NCI-H1417 treated with DMSO at 0.1 percent for 48 hours (cell line): ENCODE results near the gene FANCI.

Source experiments
- DNase-seq: peaks from one replicate; lab custom pipeline; 2025; lab: John Stamatoyannopoulos, UW

FANCI gene

DNA sequence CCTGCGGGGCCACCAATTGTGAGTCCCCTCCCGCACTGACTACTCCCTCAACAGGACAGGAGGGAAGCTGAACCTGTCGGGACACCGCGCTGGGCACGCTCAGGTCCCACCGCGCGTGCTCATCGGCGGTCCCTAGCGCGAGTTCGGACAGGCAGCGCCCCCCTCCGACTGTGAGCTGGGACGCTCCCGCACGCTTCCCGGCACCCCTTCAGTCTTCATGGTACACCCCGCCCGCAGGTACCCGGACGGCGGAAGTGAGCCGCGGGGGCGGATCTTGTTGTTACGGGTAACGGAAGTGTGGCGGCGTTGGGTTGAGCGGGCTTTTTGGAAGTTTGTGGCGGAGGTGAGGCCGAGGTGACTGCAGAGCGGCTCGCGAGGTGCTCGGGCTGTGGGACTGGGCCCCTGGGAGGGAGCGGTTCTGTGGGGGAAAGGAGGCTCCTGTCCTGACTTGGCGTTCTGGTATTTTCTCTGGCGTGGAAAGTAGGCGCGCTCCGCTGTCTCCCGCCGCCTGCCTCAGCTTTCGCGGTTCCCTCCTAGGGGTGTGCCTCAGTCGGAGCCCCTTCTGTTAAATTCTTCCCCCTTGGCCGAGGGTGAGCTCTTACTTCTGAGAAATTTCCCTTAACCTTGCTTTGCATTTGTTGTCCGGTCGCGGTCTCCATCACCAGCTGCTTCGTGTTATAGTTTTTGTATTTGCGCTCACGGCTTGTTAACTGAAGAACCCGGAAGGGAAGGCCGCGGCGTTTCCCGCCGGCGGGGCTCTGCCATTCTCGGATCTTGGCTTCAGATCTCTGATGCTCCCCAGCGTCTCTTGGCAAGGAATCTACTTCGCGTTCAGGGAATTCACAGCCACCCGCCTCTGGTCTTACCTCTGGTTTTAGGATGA, at the start of gene FANCI:
TSS of gene FANCI (plus strand) at position 289 of the 883 bp plus-strand sequence. CDS start 3,669 bp downstream, outside the sequence.
- DNase-seq: peak; percentile 85

DNA sequence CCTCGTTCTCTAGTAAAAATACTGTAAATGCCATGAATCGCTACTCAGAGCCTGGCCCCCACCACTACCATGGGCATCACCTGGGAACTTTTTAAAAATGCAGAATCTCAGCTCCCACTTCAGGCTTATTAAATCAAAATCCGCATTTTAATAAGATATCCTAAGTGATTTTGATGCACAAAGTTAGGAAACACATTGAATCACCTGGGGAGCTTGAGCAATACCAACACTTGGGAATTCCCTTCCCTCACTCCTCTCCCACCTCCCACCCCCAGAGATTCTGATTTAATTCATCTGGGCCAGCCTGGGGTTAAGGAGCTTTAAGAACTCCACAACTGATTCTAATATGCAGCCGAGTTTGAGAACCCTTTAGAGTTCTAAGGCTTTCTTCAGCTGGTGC, 49.2 kb upstream of the FANCI start:
- no peak for DNase-seq

DNA sequence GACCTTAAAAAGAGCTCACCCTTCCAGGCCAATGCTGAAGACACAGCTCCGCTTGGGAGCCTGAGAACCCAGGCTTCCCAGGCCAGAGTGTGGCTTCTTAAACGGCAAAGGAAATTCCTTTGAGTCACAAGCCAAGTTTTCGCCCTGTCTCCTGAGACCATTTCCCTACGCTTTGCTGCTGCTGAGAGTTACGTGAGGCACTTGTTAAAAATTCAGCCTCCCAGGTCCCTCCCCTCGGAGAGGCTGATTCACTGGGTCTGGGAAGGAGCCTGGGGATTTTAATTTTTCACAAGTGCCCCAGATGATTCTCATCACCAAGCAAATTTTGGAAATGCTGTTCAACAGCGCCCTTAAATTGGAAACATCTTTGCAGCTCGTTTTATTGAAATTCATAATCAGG, 47.9 kb upstream of the FANCI start:
- no peak for DNase-seq

GRCh38 chr15:89196241-89196640, 47.5 kb upstream of the FANCI start:
- DNase-seq: no peak

DNA sequence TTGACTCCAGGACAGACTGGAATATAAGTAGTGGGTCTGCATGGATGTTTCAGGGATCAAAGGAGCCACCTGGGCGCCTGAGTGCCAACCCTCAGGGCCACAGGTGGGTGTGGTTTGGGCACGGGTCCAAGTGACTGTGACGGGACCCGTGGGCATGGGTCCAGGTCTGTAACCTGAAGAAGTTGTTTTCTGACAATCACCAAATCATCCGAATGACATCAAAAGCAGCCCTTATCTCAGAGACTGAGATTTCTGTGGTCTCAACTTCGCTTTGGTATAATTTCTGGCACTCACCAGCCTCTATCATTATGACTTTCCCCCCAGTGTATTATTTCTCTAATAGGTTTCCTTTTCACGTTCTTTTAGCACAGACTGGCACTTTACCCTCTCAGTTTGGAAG, 46.8 kb upstream of the FANCI start:
- no peak for DNase-seq

GRCh38 chr15:89197503-89197971, 46.2 kb upstream of the FANCI start:
- no peak for DNase-seq

DNA sequence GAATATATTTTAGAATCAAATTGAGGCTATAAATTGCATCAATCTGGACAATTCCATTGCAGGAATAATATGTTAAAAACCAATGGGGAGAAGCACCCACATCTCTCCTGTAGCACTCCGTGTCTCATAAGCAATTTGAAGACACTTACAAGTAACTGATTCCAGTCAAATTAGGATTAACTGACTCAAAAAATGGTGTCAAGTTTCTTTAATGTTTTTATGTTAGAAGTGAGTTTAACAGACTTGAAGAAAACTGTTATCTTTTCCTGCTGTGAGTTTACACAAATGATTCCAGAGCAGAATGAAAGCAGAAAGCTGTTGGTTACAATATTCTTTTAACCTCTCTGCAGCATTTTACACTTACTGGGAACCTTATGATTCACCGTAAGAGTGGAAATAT, 45.6 kb upstream of the FANCI start:
- DNase-seq: no peak

DNA sequence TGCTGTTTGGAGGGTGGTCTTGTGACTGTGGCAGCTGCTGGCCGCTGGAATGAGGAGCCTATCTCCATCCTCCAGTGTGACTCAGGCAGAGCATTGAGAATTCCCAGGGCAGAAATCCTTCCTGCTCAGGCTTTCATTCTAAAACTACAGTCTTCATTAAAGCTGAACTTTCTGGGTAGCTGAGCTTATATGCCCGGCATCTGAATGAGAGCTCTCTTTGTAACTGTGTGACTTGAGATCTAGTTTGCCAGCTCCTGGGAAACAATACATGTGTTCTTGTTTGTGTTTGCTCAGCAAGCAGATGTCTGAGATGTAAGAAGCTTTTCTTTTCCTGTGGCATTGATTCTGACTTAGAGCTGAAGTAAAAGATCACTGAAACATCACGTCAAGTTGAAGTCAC, 44.8 kb upstream of the FANCI start:
- DNase-seq: no peak

GRCh38 chr15:89199746-89200145, 44.0 kb upstream of the FANCI start:
- DNase-seq: no peak

- no peak for DNase-seq
Observed at GRCh38 chr15:89200182-89200581, 43.6 kb upstream of the FANCI start.

DNA sequence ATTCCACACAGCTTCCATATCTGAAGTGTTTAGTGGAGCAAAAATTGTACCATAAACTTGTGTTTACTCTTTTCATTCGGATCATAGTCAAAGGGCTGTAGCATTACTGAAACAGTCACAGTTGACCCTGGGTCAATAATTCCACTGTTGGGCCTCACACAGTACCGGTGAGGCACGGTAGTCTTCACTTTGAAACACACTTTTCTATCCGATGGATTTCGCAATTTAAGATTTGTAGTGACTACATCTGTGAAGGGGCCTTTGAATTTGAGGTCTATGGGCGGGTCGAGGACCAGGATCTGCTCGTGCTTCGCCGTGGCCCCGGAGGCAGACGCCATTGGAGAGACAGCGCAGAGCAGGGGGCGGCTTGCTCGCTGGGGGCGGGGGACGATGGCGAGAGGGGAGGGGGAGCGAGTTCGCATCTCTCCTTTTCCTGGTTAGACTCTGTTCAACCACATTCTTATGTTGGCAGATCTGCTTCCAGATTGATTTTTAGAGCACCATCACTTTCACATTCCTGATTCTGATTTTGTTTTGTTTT, 42.2 kb upstream of the FANCI start:
- no peak for DNase-seq

DNA sequence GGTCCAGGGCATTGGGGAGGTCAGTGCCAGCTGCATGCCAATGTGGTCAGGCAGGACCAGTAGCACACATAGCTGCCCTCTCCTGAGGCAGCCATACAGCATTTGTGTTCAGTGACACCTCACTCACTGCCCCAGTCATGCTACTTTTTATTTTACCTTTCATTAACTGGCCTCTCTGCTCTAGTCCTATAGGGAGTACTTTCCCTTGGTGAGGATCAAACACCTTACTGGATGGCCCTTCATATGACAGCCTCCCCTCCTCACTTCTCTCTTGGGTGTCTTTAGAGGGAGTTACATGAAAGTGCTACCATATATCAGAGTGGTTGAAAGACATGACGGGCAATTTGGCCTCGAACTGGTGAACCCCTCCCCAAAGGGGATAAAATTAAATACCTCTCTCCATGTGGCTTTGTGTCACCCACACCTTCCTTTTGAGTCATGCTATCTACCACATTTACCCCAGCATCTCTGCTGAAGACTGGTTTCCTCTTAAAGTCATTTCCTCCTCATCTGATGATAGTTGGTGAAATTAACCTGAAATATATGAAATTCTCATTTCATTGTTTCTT, 40.0 kb upstream of the FANCI start:
- no peak for DNase-seq

GRCh38 chr15:89205991-89206585, 37.7 kb upstream of the FANCI start:
- no peak for DNase-seq

DNA sequence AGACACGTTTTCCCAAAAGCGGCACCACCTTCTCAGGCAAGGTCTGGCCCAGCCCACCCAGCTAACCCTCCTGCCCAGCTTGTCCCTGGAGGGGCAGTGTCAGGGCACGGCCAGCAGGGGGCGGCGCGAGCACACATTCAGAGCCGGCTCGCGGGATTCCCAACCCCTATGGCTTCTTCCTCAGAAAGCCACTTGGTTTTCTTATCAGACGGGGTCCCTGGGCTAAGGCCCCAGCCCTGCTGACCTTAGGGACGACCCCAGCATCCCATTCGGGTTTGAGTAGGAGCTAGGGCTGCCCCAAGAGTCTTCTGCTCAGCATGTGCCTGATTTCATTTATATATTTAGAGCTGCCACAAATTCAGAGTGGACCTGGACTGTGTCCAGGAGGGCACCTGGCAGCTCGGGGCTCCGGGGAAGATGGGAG, 36.9 kb upstream of the FANCI start:
- no peak for DNase-seq

GRCh38 chr15:89208256-89208655, 35.5 kb upstream of the FANCI start:
- no peak for DNase-seq

DNA sequence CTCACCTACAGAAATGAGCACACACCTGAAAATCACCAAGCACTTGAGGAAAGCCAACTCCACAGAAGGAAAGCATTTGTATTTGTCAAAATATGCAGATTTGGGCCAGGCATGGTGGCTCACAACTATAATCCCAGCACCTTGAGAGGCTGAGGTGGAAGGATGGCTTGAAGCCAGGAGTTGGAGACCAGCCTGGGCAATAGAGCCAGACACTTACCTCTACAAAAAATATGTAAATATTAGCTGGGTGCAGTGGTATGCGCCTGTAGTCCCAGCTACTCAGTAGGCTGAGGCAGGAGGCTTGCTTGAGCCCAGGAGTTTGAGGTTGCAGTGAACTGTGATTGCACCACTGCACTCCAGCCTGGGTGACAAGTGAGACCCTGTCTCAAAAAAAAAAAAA, 34.7 kb upstream of the FANCI start:
- DNase-seq: no peak

DNA sequence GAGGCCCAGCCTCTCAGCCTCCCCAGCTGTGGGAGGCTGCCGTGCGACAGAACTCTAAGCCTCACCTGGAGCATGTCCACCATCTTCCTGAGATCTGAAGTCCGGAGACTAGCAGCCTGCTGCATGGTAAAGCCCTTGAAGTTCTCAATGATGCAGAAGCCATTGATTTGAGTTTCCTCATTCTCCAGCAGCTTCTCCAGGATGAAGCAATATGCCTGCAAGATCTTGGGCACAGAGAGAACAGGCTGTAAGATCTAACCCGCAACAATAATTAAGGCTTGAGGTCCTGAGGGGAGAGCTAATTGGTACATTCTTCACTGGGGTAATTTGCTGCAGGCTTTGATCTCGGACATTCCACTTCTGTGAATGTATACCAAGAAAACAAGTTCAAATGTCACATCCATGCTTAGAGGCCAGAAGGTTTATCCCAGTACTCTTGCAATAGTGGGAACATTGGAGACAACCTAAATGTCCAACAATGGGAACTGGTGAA, 32.1 kb upstream of the FANCI start:
- no peak for DNase-seq

- no peak for DNase-seq
Observed at GRCh38 chr15:89215627-89216026, 28.2 kb upstream of the FANCI start.

GRCh38 chr15:89217031-89217430, 26.7 kb upstream of the FANCI start:
- DNase-seq: no peak

GRCh38 chr15:89217686-89218376, 25.9 kb upstream of the FANCI start:
- DNase-seq: no peak

GRCh38 chr15:89218531-89218930, 25.2 kb upstream of the FANCI start:
- no peak for DNase-seq

DNA sequence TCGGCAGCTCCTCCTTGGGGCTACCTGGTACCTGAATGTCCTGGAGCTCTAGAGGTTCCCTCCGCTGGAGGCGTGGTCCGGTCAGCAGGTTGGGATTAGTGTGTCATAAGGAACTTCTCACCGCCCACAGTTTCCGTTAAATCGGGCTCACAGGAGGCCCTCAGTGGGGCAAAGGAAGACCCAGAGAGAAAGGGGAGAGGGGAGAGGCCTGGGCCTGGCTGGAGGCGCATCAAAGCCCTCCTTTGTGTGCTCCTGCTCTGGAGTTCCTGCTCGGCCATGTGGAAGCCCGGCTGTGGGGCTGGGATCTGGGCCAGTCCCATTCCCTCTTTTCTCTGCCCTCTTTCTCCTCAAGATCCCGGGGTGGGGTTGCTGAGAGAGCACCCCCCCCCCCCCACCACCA, 22.2 kb upstream of the FANCI start, which contains the start of gene RLBP1:
TSS of gene RLBP1 (minus strand) at position 37 of the 400 bp plus-strand sequence. CDS start 2,604 bp downstream, outside the sequence.
- DNase-seq: no peak
